Measurements from ENCODE around the gene GNAQ.

GNAQ gene

DNA sequence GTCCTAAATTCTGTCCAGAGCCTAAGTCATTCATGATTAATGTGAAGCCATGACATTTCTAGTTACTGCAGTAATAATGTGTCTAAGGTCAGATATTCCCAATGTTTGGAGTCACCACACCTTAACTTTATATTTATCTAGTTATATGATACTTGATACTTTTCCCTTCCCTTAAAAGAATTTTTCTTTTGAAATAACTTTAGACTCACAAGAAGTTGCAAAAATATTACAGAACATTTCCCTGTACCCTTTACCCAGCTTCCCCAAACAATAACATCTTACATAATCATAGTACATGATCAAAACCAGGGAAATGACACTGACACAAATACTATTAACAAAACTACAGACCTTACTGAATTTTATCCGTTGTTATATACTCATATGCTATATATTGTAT is 233.5 kb downstream of the GNAQ start:
- WGBS (ENCODE audit: insufficient coverage) = no CpG with 5 or more reads among the region's 1 CpG
- Histone ChIP-seq H3K9me3 (ENCODE audit: control extremely low read depth in 1 of 5, control insufficient read depth in 4 of 5, insufficient read depth in 2 of 5, low read depth in 1 of 5, low read length in 4 of 5) (no peaks in the 10 kb centered on the region), H3K4me1 (ENCODE audit: control extremely low read depth in 1 of 4, control insufficient read depth in 4 of 4, insufficient read depth in 4 of 4, low read length in 3 of 4) (peaks cover 0 to 3% (median 0%) of the 10 kb centered on the region in 4 experiments), H3K4me3 (ENCODE audit: control insufficient read depth in 1 of 7, extremely low read depth in 1 of 7, insufficient read depth in 4 of 7, low read depth in 2 of 7, low read length in 6 of 7) (no peak overlapping the region), H3K36me3 (ENCODE audit: control insufficient read depth in 4 of 4, insufficient read depth in 4 of 4, low read length in 3 of 4) (peaks cover 4 to 44% (median 26%) of the 10 kb centered on the region in 4 experiments), H3K27ac (ENCODE audit: insufficient read depth in 1 of 2, low read depth in 1 of 2, low read length in 2 of 2, poor library complexity in 1 of 2, severe bottlenecking in 2 of 2) (no peak overlapping the region), H3K27me3 (replicated peaks in 2 of 5; ENCODE audit: control insufficient read depth in 4 of 5, insufficient read depth in 5 of 5, low read length in 4 of 5) (no peaks in the 10 kb centered on the region)
- DNase-seq = no peak
- ChIA-PET POLR2A (no interaction called here), CTCF (interaction anchor here (1.0 to 1.3 kb wide), 3 partner anchors 8 to 146 kb away, joined by 3 read pairs; no protein-coding TSS in a partner anchor)

DNA sequence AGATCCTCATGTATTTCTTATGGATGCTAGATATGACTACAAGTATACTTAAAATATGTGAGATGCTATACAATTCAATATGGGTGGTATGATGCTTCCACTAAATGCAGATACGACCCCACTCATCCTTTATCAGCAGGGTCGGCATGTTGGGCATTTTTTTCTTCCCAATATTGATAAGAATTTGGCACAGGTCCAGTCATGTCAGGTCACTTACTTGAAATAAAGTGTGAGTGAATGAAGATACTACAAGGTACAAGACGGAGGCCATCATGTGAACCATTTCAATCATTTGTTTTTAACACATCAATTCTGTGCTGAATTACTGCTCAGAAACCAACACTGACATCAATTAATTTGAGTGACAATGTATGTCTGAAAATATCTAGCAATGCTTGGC is 236.6 kb downstream of the GNAQ start:
- peaks cover 4 to 48% (median 31%) of the 10 kb centered on the region in 4 experiments for H3K36me3 ChIP-seq (ENCODE audit: control insufficient read depth in 4 of 4, insufficient read depth in 4 of 4, low read length in 3 of 4)
- no peaks in the 10 kb centered on the region for H3K27me3 ChIP-seq (replicated peaks in 2 of 5; ENCODE audit: control insufficient read depth in 4 of 5, insufficient read depth in 5 of 5, low read length in 4 of 5)
- no peaks in the 10 kb centered on the region for H3K4me1 ChIP-seq (ENCODE audit: control extremely low read depth in 1 of 4, control insufficient read depth in 4 of 4, insufficient read depth in 4 of 4, low read length in 3 of 4)
- H3K27ac ChIP-seq (ENCODE audit: insufficient read depth in 1 of 2, low read depth in 1 of 2, low read length in 2 of 2, poor library complexity in 1 of 2, severe bottlenecking in 2 of 2) = no peak overlapping the region
- ChIA-PET POLR2A (no interaction called here), CTCF (no interaction called here)
- 100% methylated on average over 1 of the region's 3 CpGs for WGBS (ENCODE audit: insufficient coverage)
- no peak overlapping the region for H3K4me3 ChIP-seq (ENCODE audit: control insufficient read depth in 1 of 7, extremely low read depth in 1 of 7, insufficient read depth in 4 of 7, low read depth in 2 of 7, low read length in 6 of 7)
- DNase-seq = no peak
- H3K9me3 ChIP-seq (ENCODE audit: control extremely low read depth in 1 of 5, control insufficient read depth in 4 of 5, insufficient read depth in 2 of 5, low read depth in 1 of 5, low read length in 4 of 5) = no peaks in the 10 kb centered on the region

DNA sequence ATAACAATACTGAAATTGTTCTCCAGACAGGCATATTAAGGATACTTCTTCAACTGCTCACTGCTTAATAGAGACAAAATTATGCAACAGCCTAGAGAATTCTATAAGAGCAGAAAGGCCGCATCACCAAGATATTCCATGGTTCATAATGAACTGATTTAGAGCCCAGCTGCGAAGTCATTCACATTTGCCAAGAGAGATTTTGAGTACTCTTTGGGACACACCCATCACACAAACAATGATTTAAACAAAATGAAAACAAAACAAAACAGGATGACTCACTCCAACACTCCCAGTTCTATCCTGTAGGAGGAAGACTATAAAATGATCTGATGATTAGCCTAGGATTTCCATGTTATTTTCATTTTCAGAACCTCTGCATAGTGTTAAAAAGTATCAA is 237.8 kb downstream of the GNAQ start:
- no peak overlapping the region for H3K27ac ChIP-seq (ENCODE audit: insufficient read depth in 1 of 2, low read depth in 1 of 2, low read length in 2 of 2, poor library complexity in 1 of 2, severe bottlenecking in 2 of 2)
- WGBS (ENCODE audit: insufficient coverage) = 90% methylated on average over 2 of the region's 2 CpGs
- ChIA-PET CTCF (no interaction called here), POLR2A (no interaction called here)
- H3K27me3 ChIP-seq (replicated peaks in 2 of 5; ENCODE audit: control insufficient read depth in 4 of 5, insufficient read depth in 5 of 5, low read length in 4 of 5) = no peaks in the 10 kb centered on the region
- H3K9me3 ChIP-seq (ENCODE audit: control extremely low read depth in 1 of 5, control insufficient read depth in 4 of 5, insufficient read depth in 2 of 5, low read depth in 1 of 5, low read length in 4 of 5) = no peaks in the 10 kb centered on the region
- H3K4me1 ChIP-seq (ENCODE audit: control extremely low read depth in 1 of 4, control insufficient read depth in 4 of 4, insufficient read depth in 4 of 4, low read length in 3 of 4) = no peaks in the 10 kb centered on the region
- no peak for DNase-seq
- peaks cover 7 to 49% (median 33%) of the 10 kb centered on the region in 4 experiments for H3K36me3 ChIP-seq (ENCODE audit: control insufficient read depth in 4 of 4, insufficient read depth in 4 of 4, low read length in 3 of 4)
- H3K4me3 ChIP-seq (ENCODE audit: control insufficient read depth in 1 of 7, extremely low read depth in 1 of 7, insufficient read depth in 4 of 7, low read depth in 2 of 7, low read length in 6 of 7) = no peak overlapping the region

GRCh38 chr9:77789891-77790290 is 241.7 kb downstream of the GNAQ start:
- Histone ChIP-seq H3K4me1 (ENCODE audit: control extremely low read depth in 1 of 4, control insufficient read depth in 4 of 4, insufficient read depth in 4 of 4, low read length in 3 of 4) (no peaks in the 10 kb centered on the region), H3K36me3 (ENCODE audit: control insufficient read depth in 4 of 4, insufficient read depth in 4 of 4, low read length in 3 of 4) (peaks cover 9 to 57% (median 36%) of the 10 kb centered on the region in 4 experiments), H3K27me3 (replicated peaks in 2 of 5; ENCODE audit: control insufficient read depth in 4 of 5, insufficient read depth in 5 of 5, low read length in 4 of 5) (no peaks in the 10 kb centered on the region), H3K9me3 (ENCODE audit: control extremely low read depth in 1 of 5, control insufficient read depth in 4 of 5, insufficient read depth in 2 of 5, low read depth in 1 of 5, low read length in 4 of 5) (no peaks in the 10 kb centered on the region), H3K27ac (ENCODE audit: insufficient read depth in 1 of 2, low read depth in 1 of 2, low read length in 2 of 2, poor library complexity in 1 of 2, severe bottlenecking in 2 of 2) (no peak overlapping the region), H3K4me3 (ENCODE audit: control insufficient read depth in 1 of 7, extremely low read depth in 1 of 7, insufficient read depth in 4 of 7, low read depth in 2 of 7, low read length in 6 of 7) (no peak overlapping the region)
- no peak for DNase-seq
- CTCF ChIA-PET = interaction anchor here (0.9 to 4.3 kb wide), 4 partner anchors 14 to 245 kb away, joined by 3 to 16 read pairs (median 4); no protein-coding TSS in a partner anchor
- POLR2A ChIA-PET = no interaction called here
- 100% methylated on average over 4 of the region's 5 CpGs for WGBS (ENCODE audit: insufficient coverage)

- ChIA-PET CTCF (interaction anchor here (0.9 kb wide), 1 partner anchor 9 kb away, joined by 3 read pairs; no protein-coding TSS in a partner anchor), POLR2A (no interaction called here)
- no peak overlapping the region for H3K4me3 ChIP-seq (ENCODE audit: control insufficient read depth in 1 of 7, extremely low read depth in 1 of 7, insufficient read depth in 4 of 7, low read depth in 2 of 7, low read length in 6 of 7)
- WGBS (ENCODE audit: insufficient coverage) = 100% methylated on average over 1 of the region's 2 CpGs
- no peaks in the 10 kb centered on the region for H3K27me3 ChIP-seq (replicated peaks in 2 of 5; ENCODE audit: control insufficient read depth in 4 of 5, insufficient read depth in 5 of 5, low read length in 4 of 5)
- H3K27ac ChIP-seq (ENCODE audit: insufficient read depth in 1 of 2, low read depth in 1 of 2, low read length in 2 of 2, poor library complexity in 1 of 2, severe bottlenecking in 2 of 2) = no peak overlapping the region
- H3K4me1 ChIP-seq (ENCODE audit: control extremely low read depth in 1 of 4, control insufficient read depth in 4 of 4, insufficient read depth in 4 of 4, low read length in 3 of 4) = peaks cover 0 to 10% (median 6%) of the 10 kb centered on the region in 4 experiments
- H3K9me3 ChIP-seq (ENCODE audit: control extremely low read depth in 1 of 5, control insufficient read depth in 4 of 5, insufficient read depth in 2 of 5, low read depth in 1 of 5, low read length in 4 of 5) = no peaks in the 10 kb centered on the region
- DNase-seq = no peak
- H3K36me3 ChIP-seq (ENCODE audit: control insufficient read depth in 4 of 4, insufficient read depth in 4 of 4, low read length in 3 of 4) = peaks cover 16 to 49% (median 32%) of the 10 kb centered on the region in 4 experiments
Measured at GRCh38 chr9:77785341-77785740, 246.3 kb downstream of the GNAQ start.

DNA sequence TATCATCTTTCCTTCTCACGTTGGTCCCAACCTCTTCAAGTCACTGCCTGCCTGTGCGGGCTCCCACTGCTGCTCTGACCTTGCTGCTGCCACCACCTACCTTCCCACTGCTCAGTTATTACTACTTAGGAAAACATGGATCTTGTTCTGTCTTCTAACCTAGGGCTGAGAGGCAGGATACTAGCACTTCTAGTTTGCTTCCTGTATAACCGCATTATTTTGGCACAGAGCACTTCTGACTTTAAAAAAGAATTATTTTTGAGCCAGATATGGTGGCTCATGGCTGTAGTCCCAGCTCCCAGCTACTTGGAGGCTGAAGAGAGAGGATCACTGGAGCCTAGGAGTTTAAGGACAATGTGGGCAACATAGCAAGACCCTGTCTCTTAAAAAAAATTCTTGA is 248.1 kb downstream of the GNAQ start:
- peak in 2 of 3 donors; percentile 23 to 42 for DNase-seq
- no peak overlapping the region for H3K27ac ChIP-seq (ENCODE audit: insufficient read depth in 1 of 2, low read depth in 1 of 2, low read length in 2 of 2, poor library complexity in 1 of 2, severe bottlenecking in 2 of 2)
- ChIA-PET CTCF (no interaction called here), POLR2A (no interaction called here)
- peaks cover 0 to 8% (median 2%) of the 10 kb centered on the region in 5 experiments for H3K9me3 ChIP-seq (ENCODE audit: control extremely low read depth in 1 of 5, control insufficient read depth in 4 of 5, insufficient read depth in 2 of 5, low read depth in 1 of 5, low read length in 4 of 5)
- WGBS (ENCODE audit: insufficient coverage) = 0% methylated on average over 3 of the region's 3 CpGs
- H3K36me3 ChIP-seq (ENCODE audit: control insufficient read depth in 4 of 4, insufficient read depth in 4 of 4, low read length in 3 of 4) = peaks cover 13 to 61% (median 27%) of the 10 kb centered on the region in 4 experiments
- H3K27me3 ChIP-seq (replicated peaks in 2 of 5; ENCODE audit: control insufficient read depth in 4 of 5, insufficient read depth in 5 of 5, low read length in 4 of 5) = no peaks in the 10 kb centered on the region
- peaks cover 0 to 10% (median 6%) of the 10 kb centered on the region in 4 experiments for H3K4me1 ChIP-seq (ENCODE audit: control extremely low read depth in 1 of 4, control insufficient read depth in 4 of 4, insufficient read depth in 4 of 4, low read length in 3 of 4)
- H3K4me3 ChIP-seq (ENCODE audit: control insufficient read depth in 1 of 7, extremely low read depth in 1 of 7, insufficient read depth in 4 of 7, low read depth in 2 of 7, low read length in 6 of 7) = peak overlapping the region in 1 of 7 experiments; percentile 48

DNA sequence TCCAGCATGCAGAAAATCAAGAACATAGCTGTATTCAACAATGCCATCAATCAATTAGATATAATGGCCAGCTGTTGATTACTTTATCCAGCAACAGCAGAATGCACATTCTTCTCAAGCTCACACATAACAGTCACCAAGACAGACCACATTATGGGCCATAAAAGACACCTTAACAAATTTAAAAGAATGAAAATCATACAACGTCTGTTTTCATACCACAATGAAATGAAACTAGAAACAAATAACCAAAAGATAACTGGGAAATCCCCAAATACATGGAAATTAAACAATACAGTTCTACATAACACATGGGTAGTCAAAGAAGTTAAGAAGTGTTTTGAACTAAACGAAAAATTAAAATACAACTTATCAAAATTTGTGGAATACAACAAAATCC is 252.6 kb downstream of the GNAQ start:
- no peak for DNase-seq
- CTCF ChIA-PET = interaction anchor here (1.2 to 1.3 kb wide), 2 partner anchors 11 to 48 kb away, joined by 3 to 5 read pairs; no protein-coding TSS in a partner anchor
- Histone ChIP-seq H3K36me3 (ENCODE audit: control insufficient read depth in 4 of 4, insufficient read depth in 4 of 4, low read length in 3 of 4) (peaks cover 13 to 59% (median 26%) of the 10 kb centered on the region in 4 experiments), H3K9me3 (ENCODE audit: control extremely low read depth in 1 of 5, control insufficient read depth in 4 of 5, insufficient read depth in 2 of 5, low read depth in 1 of 5, low read length in 4 of 5) (peaks cover 3 to 34% (median 6%) of the 10 kb centered on the region in 5 experiments), H3K27ac (ENCODE audit: insufficient read depth in 1 of 2, low read depth in 1 of 2, low read length in 2 of 2, poor library complexity in 1 of 2, severe bottlenecking in 2 of 2) (no peak overlapping the region), H3K27me3 (replicated peaks in 2 of 5; ENCODE audit: control insufficient read depth in 4 of 5, insufficient read depth in 5 of 5, low read length in 4 of 5) (no peaks in the 10 kb centered on the region), H3K4me1 (ENCODE audit: control extremely low read depth in 1 of 4, control insufficient read depth in 4 of 4, insufficient read depth in 4 of 4, low read length in 3 of 4) (peaks cover 0 to 10% (median 6%) of the 10 kb centered on the region in 4 experiments), H3K4me3 (ENCODE audit: control insufficient read depth in 1 of 7, extremely low read depth in 1 of 7, insufficient read depth in 4 of 7, low read depth in 2 of 7, low read length in 6 of 7) (no peak overlapping the region)
- POLR2A ChIA-PET = no interaction called here
- no CpG with 5 or more reads among the region's 2 CpGs for WGBS (ENCODE audit: insufficient coverage)

Data from common myeloid progenitor, CD34-positive (primary cell).